ENCODE data around the gene PARP11.

DNA sequence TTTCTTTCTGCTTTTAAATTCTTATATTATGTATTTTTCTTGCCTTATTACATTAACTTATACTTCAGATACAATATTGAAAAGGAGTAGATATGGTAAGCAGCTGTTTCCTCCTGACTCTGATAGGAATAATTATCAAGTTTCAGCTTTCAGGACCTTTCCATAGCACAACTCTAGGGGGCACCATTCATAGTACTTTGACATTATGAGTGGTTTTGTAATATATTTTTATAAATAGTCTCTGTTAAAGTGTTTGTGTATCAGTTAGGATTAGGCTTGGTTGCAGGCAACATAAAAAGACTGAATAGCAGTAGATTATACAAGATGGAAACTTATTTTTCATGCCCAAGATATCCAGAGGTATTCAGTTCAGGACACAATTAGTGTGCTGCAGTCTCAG, 27.9 kb upstream of the PARP11 start:
- TF ChIP-seq CTCF (conservative IDR thresholded peaks at IDR 0.05; ENCODE audit: low read length) (peak; percentile 43; the same call in 1 of the 2 replicates), EZH2phosphoT487 (IDR thresholded peaks at IDR 0.05; ENCODE audit: borderline replicate concordance, low read depth, low read length) (no peak)
